Endothelial cell of umbilical vein (primary cell): ENCODE data around the gene ALK. TPM values are rescaled to one million over a fixed set of nuclear protein-coding genes. Genes with fewer than 3 reads are reported as not detected.

Experiments used
- BruUV-seq: library from RNA; stranded (reverse); fragments of 400-500 nt; replicated peaks from 2 replicates; lab custom pipeline; 2021; lab: Mats Ljungman, UMichigan
- CTCF ChIA-PET: fragments of 300-600, 350-600 bp; sonication (Branson Sonifier 250); formaldehyde crosslinking; loops from one replicate; lab custom pipeline; 2021; ENCODE audit warnings: antibody characterized with exemption, inconsistent platforms; lab: Charles Lee
- POLR2A ChIA-PET: fragments of 300-600, 350-600 bp; sonication (Branson Sonifier 250); formaldehyde crosslinking; loops from one replicate; lab custom pipeline; 2021; ENCODE audit warnings: antibody characterized with exemption, inconsistent platforms; lab: Charles Lee
- DNase-seq: peaks from one replicate; pipeline ENCODE4 v3.0.0-alpha.2; 2011; ENCODE audit warnings: low read depth, low spot score
- FAIRE-seq: peaks from 2 replicates; lab custom pipeline; 2011; peaks lifted over from hg19 to GRCh38; lab: Jason Lieb, UNC
- H2AFZ ChIP-seq: 2 replicates; pipeline ENCODE4 v1.6.0; 2012; ENCODE audit warnings: low read depth, low read length, control low read depth, inconsistent platforms
- H3K27ac ChIP-seq: 2 replicates; pipeline ENCODE4 v1.5.1; 2011; ENCODE audit warnings: low read depth, mild to moderate bottlenecking, control low read depth, low read length, moderate library complexity; ENCODE audit not compliant: insufficient read depth
- H3K27me3 ChIP-seq, 2 experiments: 2 replicates each; pipeline versions ENCODE4 v1.6.0 to v1.6.1; 2011; ENCODE audit warnings: low read length in 2 of 2, mixed read lengths in 1 of 2; ENCODE audit not compliant: control insufficient read depth in 2 of 2, insufficient read depth in 2 of 2
- H3K36me3 ChIP-seq, 2 experiments: 2 replicates in 1 of 2; 3 replicates in 1 of 2; pipeline ENCODE4 v1.5.1; 2011; ENCODE audit warnings: low read length in 2 of 2, mild to moderate bottlenecking in 1 of 2, moderate library complexity in 1 of 2; ENCODE audit not compliant: control insufficient read depth in 2 of 2, insufficient read depth in 2 of 2; ENCODE audit errors: extremely low read depth in 1 of 2
- H3K4me1 ChIP-seq: 3 replicates; pipeline ENCODE4 v1.5.1; 2011; ENCODE audit warnings: mild to moderate bottlenecking, low read length; ENCODE audit not compliant: control insufficient read depth, insufficient read depth; ENCODE audit errors: extremely low read depth
- H3K4me2 ChIP-seq: 2 replicates; pipeline ENCODE4 v1.6.1; 2011; ENCODE audit warnings: low read length, control low read depth, mixed read lengths; ENCODE audit not compliant: insufficient read depth
- H3K4me3 ChIP-seq, 3 experiments: fragments of 200-600 bp in 1 of 3; sonication (generic), shearing (Covaris generic) in 1 of 3; replicated peaks in 1 of 3; 2 replicates each; pipeline ENCODE4 v1.5.1; 2011 to 2016; ENCODE audit warnings: control low read depth in 3 of 3, low read length in 3 of 3, mild to moderate bottlenecking in 2 of 3, inconsistent platforms in 1 of 3, low read depth in 1 of 3, moderate library complexity in 1 of 3; ENCODE audit not compliant: insufficient read depth in 1 of 3
- H3K79me2 ChIP-seq: 2 replicates; pipeline ENCODE4 v1.6.0; 2012; ENCODE audit warnings: low read length, inconsistent platforms; ENCODE audit not compliant: control insufficient read depth, insufficient read depth
- H3K9ac ChIP-seq: replicated peaks from 2 replicates; pipeline ENCODE3; 2011; ENCODE audit warnings: low read length, control low read depth; ENCODE audit not compliant: insufficient read depth; ENCODE audit errors: extremely low read depth
- H3K9me1 ChIP-seq: replicated peaks from 3 replicates; pipeline ENCODE4 v1.6.0; 2011; ENCODE audit warnings: mild to moderate bottlenecking, low read length; ENCODE audit not compliant: control insufficient read depth, insufficient read depth; ENCODE audit errors: extremely low read depth
- H3K9me3 ChIP-seq: replicated peaks from 2 replicates; pipeline ENCODE4 v1.5.1; 2012; ENCODE audit warnings: low read length, inconsistent platforms; ENCODE audit not compliant: control insufficient read depth, insufficient read depth
- H4K20me1 ChIP-seq: replicated peaks from 2 replicates; pipeline ENCODE3; 2011; ENCODE audit warnings: mild to moderate bottlenecking, low read length; ENCODE audit not compliant: control insufficient read depth, insufficient read depth; ENCODE audit errors: extremely low read depth
- CTCF ChIP-seq, 2 donors: IDR thresholded peaks; 1 replicate in 1 of 2; 2 replicates in 1 of 2; pipeline ENCODE4 v1.5.1; 2011; ENCODE audit warnings: low read length in 2 of 2, mild to moderate bottlenecking in 2 of 2, moderate library complexity in 2 of 2, control low read depth in 1 of 2, inconsistent platforms in 1 of 2, low read depth in 1 of 2; ENCODE audit not compliant: insufficient read depth in 1 of 2; ENCODE audit errors: extremely low read depth in 1 of 2
- EZH2 ChIP-seq: IDR thresholded peaks from 2 replicates; pipeline ENCODE4 v1.6.1; 2012; ENCODE audit warnings: borderline replicate concordance, low read depth, mild to moderate bottlenecking, moderate library complexity, low read length, inconsistent platforms; ENCODE audit not compliant: severe bottlenecking
- FOS ChIP-seq: IDR thresholded peaks from 2 replicates; pipeline ENCODE4 v1.6.1; 2011; ENCODE audit warnings: mild to moderate bottlenecking, low read length, moderate library complexity, borderline replicate concordance; ENCODE audit not compliant: insufficient read depth
- GATA2 ChIP-seq: IDR thresholded peaks from 2 replicates; pipeline ENCODE4 v1.7.0; 2011; ENCODE audit warnings: low read depth, mild to moderate bottlenecking, moderate library complexity, mixed read lengths, low read length; ENCODE audit not compliant: insufficient read length, insufficient read depth
- JUN ChIP-seq: IDR thresholded peaks from 2 replicates; pipeline ENCODE4 v1.6.1; 2011; ENCODE audit warnings: borderline replicate concordance, low read depth; ENCODE audit not compliant: insufficient read length, insufficient read depth
- MAX ChIP-seq: IDR thresholded peaks from 2 replicates; pipeline ENCODE4 v1.6.1; 2011; ENCODE audit not compliant: insufficient read depth, insufficient read length
- MYC ChIP-seq: IDR thresholded peaks from one replicate; pipeline ENCODE4 v1.6.1; 2011; ENCODE audit warnings: mild to moderate bottlenecking, low read depth, low read length
- POLR2A ChIP-seq: IDR thresholded peaks from 2 replicates; pipeline ENCODE4 v1.6.1; 2012; ENCODE audit warnings: low read depth, mild to moderate bottlenecking, control low read depth, low read length
- POLR2AphosphoS5 ChIP-seq: IDR thresholded peaks from 2 replicates; pipeline ENCODE4 v1.6.1; 2012; ENCODE audit warnings: low read depth, mild to moderate bottlenecking, control low read depth, low read length, moderate library complexity; ENCODE audit not compliant: insufficient read depth
- dilution Hi-C: fragments of 300-500 bp; cut with MboI; formaldehyde crosslinking; loops from one replicate; pipeline ENCODE4 v1.15.0; 2019; ENCODE audit warnings: low sequenced_read_pairs; ENCODE audit not compliant: extremely low pct_ligation_motif_present
- intact Hi-C: fragments of 100-400 bp; cut with micrococcal nuclease; formaldehyde crosslinking; loops from one replicate; pipeline ENCODE4 v1.10.0; 2022
- polyA plus RNA-seq, 4 experiments: library from polyadenylated mRNA; depleted of rRNA in 3 of 4; stranded (reverse) in 3 of 4; unstranded in 1 of 4; fragments of >200 nt; gene quantifications; 2 replicates each; pipeline versions ENCODE4 v1.2.1 to v1.2.3, GENCODE V29; 2011 to 2012; ENCODE audit warnings: missing spikeins in 1 of 4
- total RNA-seq: library from RNA; stranded (reverse); gene quantifications from 2 replicates; pipeline ENCODE4 v1.2.3, GENCODE V29; 2021

The ALK gene
- total and polyA plus RNA-seq, 2 donors (not counting 3 experiments of a cell fraction or from before 2014, with no cell fraction given): not detected

GRCh38 chr2:29759360-29759759 is 162.0 kb downstream of the ALK start:
- Histone ChIP-seq H3K4me3 (no peak overlapping the region), H2AFZ (no peak overlapping the region), H4K20me1 (no peaks in the 10 kb centered on the region), H3K36me3 (no peaks in the 10 kb centered on the region), H3K27me3 (no peaks in the 10 kb centered on the region), H3K9me3 (peaks cover 2% of the 10 kb centered on the region), H3K9ac (no peak overlapping the region), H3K4me2 (no peak overlapping the region), H3K79me2 (no peaks in the 10 kb centered on the region), H3K4me1 (no peaks in the 10 kb centered on the region), H3K9me1 (no peaks in the 10 kb centered on the region), H3K27ac (no peak overlapping the region)
- no TSS peak for BruUV-seq
- dilution Hi-C loops (no loop called here), intact Hi-C loops (no loop called here)
- DNase-seq (no peak), FAIRE-seq (no peak)
- TF ChIP-seq POLR2AphosphoS5 (no peak), EZH2 (no peak), GATA2 (no peak), JUN (no peak), MYC (no peak), CTCF (IDR thresholded peaks at IDR 0.05; ENCODE audit: extremely low read depth in 1 of 2, insufficient read depth in 1 of 2, low read depth in 1 of 2, low read length in 2 of 2) (no peak), POLR2A (no peak)
- ChIA-PET CTCF (no interaction called here), POLR2A (no interaction called here)

- H3K4me3 ChIP-seq: no peak overlapping the region
- intact Hi-C loops: no loop called here
- dilution Hi-C loops: no loop called here
- no peaks in the 10 kb centered on the region for H4K20me1 ChIP-seq
- no peak for FAIRE-seq
- no peaks in the 10 kb centered on the region for H3K9me1 ChIP-seq
- no peaks in the 10 kb centered on the region for H3K4me1 ChIP-seq
- ChIA-PET CTCF (no interaction called here), POLR2A (no interaction called here)
- no peak overlapping the region for H3K9ac ChIP-seq
- no peak overlapping the region for H2AFZ ChIP-seq
- H3K9me3 ChIP-seq: peaks cover 4% of the 10 kb centered on the region
- no TSS peak for BruUV-seq
- no peak overlapping the region for H3K27ac ChIP-seq
- H3K79me2 ChIP-seq: no peaks in the 10 kb centered on the region
- no peak for DNase-seq
- no peaks in the 10 kb centered on the region for H3K27me3 ChIP-seq
- no peaks in the 10 kb centered on the region for H3K36me3 ChIP-seq
- no peak overlapping the region for H3K4me2 ChIP-seq
- no peak for TF ChIP-seq JUN
- no peak for TF ChIP-seq EZH2
- no peak for TF ChIP-seq FOS
- TF ChIP-seq CTCF (IDR thresholded peaks at IDR 0.05; ENCODE audit: extremely low read depth in 1 of 2, insufficient read depth in 1 of 2, low read depth in 1 of 2, low read length in 2 of 2): no peak
- no peak for TF ChIP-seq MAX
- no peak for TF ChIP-seq POLR2AphosphoS5
- TF ChIP-seq MYC: no peak
- TF ChIP-seq POLR2A: no peak
- TF ChIP-seq GATA2: no peak
Observed at GRCh38 chr2:29755829-29756228, 165.6 kb downstream of the ALK start.
